CD4-positive, CD25-positive, alpha-beta regulatory T cell (primary cell): Measurements from ENCODE around the gene COL19A1. TPM values are rescaled to one million over a fixed set of nuclear protein-coding genes. Genes with fewer than 3 reads are reported as not detected.
A peak's percentile ranks its signal among the peaks of the same experiment; 100 is the strongest.

ENCODE experiments used
- ATAC-seq, 2 donors: fragments of 150-1000 bp; cut with Tn5 transposase; one replicate each; pipeline ENCODE4 v1.10.0; 2021; ENCODE audit warnings: low read depth in 2 of 2, moderate number of reproducible peaks in 2 of 2, moderate library complexity in 1 of 2
- DNase-seq, 3 donors: peaks; one replicate each; pipeline versions ENCODE4 v3.0.0 to v3.0.0-alpha.2; 2012 to 2022; ENCODE audit warnings: mixed read lengths in 1 of 3
- H3K27ac ChIP-seq: one replicate; pipeline ENCODE4 v1.7.0; 2013; ENCODE audit warnings: mild to moderate bottlenecking, low read length; ENCODE audit not compliant: insufficient read depth, poor library complexity, severe bottlenecking
- H3K27me3 ChIP-seq: one replicate; pipeline ENCODE4 v1.7.0; 2013; ENCODE audit warnings: low read length; ENCODE audit not compliant: control insufficient read depth, insufficient read depth
- H3K36me3 ChIP-seq: one replicate; pipeline ENCODE4 v1.7.0; 2013; ENCODE audit warnings: mild to moderate bottlenecking, low read length, moderate library complexity; ENCODE audit not compliant: control insufficient read depth, insufficient read depth
- H3K4me1 ChIP-seq: 2 replicates; pipeline ENCODE4 v1.7.0; 2013; ENCODE audit warnings: mild to moderate bottlenecking, low read length; ENCODE audit not compliant: insufficient read depth, control insufficient read depth, poor library complexity, severe bottlenecking
- H3K4me3 ChIP-seq: one replicate; pipeline ENCODE4 v1.7.0; 2013; ENCODE audit warnings: low read depth, mild to moderate bottlenecking, low read length, moderate library complexity
- H3K9me3 ChIP-seq, 2 experiments: 1 replicate in 1 of 2; 2 replicates in 1 of 2; pipeline ENCODE4 v1.7.0; 2013; ENCODE audit warnings: low read length in 2 of 2, mild to moderate bottlenecking in 1 of 2, moderate library complexity in 1 of 2; ENCODE audit not compliant: control insufficient read depth in 2 of 2
- H3K27ac Mint-ChIP-seq, 3 donors: one replicate each; pipeline ENCODE4 v1.8.0; 2020 to 2022; ENCODE audit warnings: mild to moderate bottlenecking in 3 of 3, mixed read lengths in 3 of 3, moderate library complexity in 2 of 3
- H3K27me3 Mint-ChIP-seq: one replicate; pipeline ENCODE4 v1.8.0; 2022; ENCODE audit warnings: mild to moderate bottlenecking, mixed read lengths
- H3K36me3 Mint-ChIP-seq: one replicate; pipeline ENCODE4 v1.8.0; 2020; ENCODE audit warnings: mixed read lengths
- H3K4me1 Mint-ChIP-seq, 4 donors: one replicate each; pipeline ENCODE4 v1.8.0; 2020 to 2022; ENCODE audit warnings: mixed read lengths in 4 of 4, mild to moderate bottlenecking in 1 of 4
- H3K4me3 Mint-ChIP-seq, 4 donors: one replicate each; pipeline ENCODE4 v1.8.0; 2020 to 2022; ENCODE audit warnings: mild to moderate bottlenecking in 4 of 4, mixed read lengths in 4 of 4, moderate library complexity in 3 of 4
- H3K9me3 Mint-ChIP-seq, 7 donors: one replicate each; pipeline ENCODE4 v1.8.0; 2020 to 2022; ENCODE audit warnings: mixed read lengths in 7 of 7, mild to moderate bottlenecking in 3 of 7, moderate library complexity in 2 of 7
- polyA plus RNA-seq, 4 donors: library from polyadenylated mRNA; unstranded; fragments of 300-500 nt; fragmentation: Illumina TruSeq; gene quantifications; one replicate each; pipeline ENCODE4 v1.2.3, GENCODE V29; 2021
- total RNA-seq: library from RNA; stranded (reverse); gene quantifications from one replicate; pipeline ENCODE4 v1.2.3, GENCODE V29; 2022

Gene COL19A1
- total and polyA plus RNA-seq, 5 donors from 2014 or later, result 0.17 TPM; not detected in 4

GRCh38 chr6:69866770-69867638 lies 648 bp downstream of the COL19A1 start:
- Histone ChIP-seq H3K27me3 (peaks cover 41% of the 10 kb centered on the region), H3K27ac (peak overlapping the region; percentile 9), H3K4me1 (peaks cover 22% of the 10 kb centered on the region), H3K36me3 (no peaks in the 10 kb centered on the region), H3K9me3 (no peaks in the 10 kb centered on the region), H3K4me3 (peak overlapping the region; percentile 86)
- H3K27ac Mint-ChIP-seq, result peak overlapping the region in 1 of 3 donors; percentile 30
- peak overlapping the region; percentile 86 to 88 (median 88) for H3K4me3 Mint-ChIP-seq
- peak; percentile 38 to 74 (median 49) for DNase-seq
- ATAC-seq, result peak; percentile 77 to 82
- peaks cover 0 to 1% (median 0%) of the 10 kb centered on the region in 7 donors for H3K9me3 Mint-ChIP-seq
- no peaks in the 10 kb centered on the region for H3K36me3 Mint-ChIP-seq
- H3K27me3 Mint-ChIP-seq, result peaks cover 73% of the 10 kb centered on the region
- peaks cover 9 to 22% (median 11%) of the 10 kb centered on the region in 4 donors for H3K4me1 Mint-ChIP-seq

GRCh38 chr6:69867639-69867976 lies 1.3 kb downstream of the COL19A1 start:
- ATAC-seq (peak in 1 of 2 donors; percentile 16), DNase-seq (no peak)
- H3K27ac Mint-ChIP-seq, result peak overlapping the region in 1 of 3 donors; percentile 81
- no peaks in the 10 kb centered on the region for H3K36me3 Mint-ChIP-seq
- Histone ChIP-seq H3K4me3 (peak overlapping the region; percentile 56), H3K4me1 (peaks cover 22% of the 10 kb centered on the region), H3K36me3 (no peaks in the 10 kb centered on the region), H3K27me3 (peaks cover 41% of the 10 kb centered on the region), H3K9me3 (no peaks in the 10 kb centered on the region), H3K27ac (no peak overlapping the region)
- H3K4me1 Mint-ChIP-seq, result peaks cover 9 to 22% (median 11%) of the 10 kb centered on the region in 4 donors
- H3K4me3 Mint-ChIP-seq, result peak overlapping the region; percentile 61 to 80 (median 78)
- peaks cover 0 to 1% (median 0%) of the 10 kb centered on the region in 7 donors for H3K9me3 Mint-ChIP-seq
- peaks cover 74% of the 10 kb centered on the region for H3K27me3 Mint-ChIP-seq

DNA sequence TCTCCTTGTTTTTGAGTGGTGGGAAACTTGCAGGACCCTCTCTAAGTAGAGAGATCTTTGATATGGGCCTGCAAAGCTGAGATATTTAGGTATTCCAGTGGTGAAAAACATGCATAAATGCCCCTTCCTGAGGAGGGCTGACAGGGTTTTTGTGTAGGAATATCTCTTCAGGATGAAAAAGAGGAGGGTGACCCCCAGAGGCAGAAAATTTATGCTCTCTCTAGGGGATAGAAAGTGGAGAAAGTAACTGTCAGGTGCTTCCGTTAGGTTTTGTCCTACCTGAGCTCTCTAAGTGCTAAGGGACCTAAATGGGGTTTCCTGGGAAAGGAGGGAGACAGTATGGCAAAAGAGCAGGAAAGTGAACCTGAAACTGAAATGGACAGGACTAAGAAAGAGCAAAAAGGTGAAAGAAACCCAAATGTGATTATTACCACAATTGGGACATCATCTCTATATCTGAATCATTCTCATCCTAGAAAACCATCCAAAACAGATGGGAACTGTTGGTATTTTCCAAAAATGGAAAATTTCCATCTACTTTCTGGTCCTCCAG lies 2.0 kb downstream of the COL19A1 start:
- Histone ChIP-seq H3K36me3 (no peaks in the 10 kb centered on the region), H3K4me1 (peaks cover 22% of the 10 kb centered on the region), H3K9me3 (no peaks in the 10 kb centered on the region), H3K27me3 (peaks cover 41% of the 10 kb centered on the region), H3K4me3 (no peak overlapping the region), H3K27ac (no peak overlapping the region)
- Mint-ChIP-seq H3K4me3 (peak overlapping the region; percentile 61 to 80 (median 78)), H3K36me3 (no peaks in the 10 kb centered on the region), H3K9me3 (peaks cover 0 to 1% (median 0%) of the 10 kb centered on the region in 7 donors), H3K4me1 (peaks cover 9 to 22% (median 11%) of the 10 kb centered on the region in 4 donors), H3K27me3 (peaks cover 73% of the 10 kb centered on the region), H3K27ac (peak overlapping the region in 1 of 3 donors; percentile 81)
- ATAC-seq, result no peak
- no peak for DNase-seq

DNA sequence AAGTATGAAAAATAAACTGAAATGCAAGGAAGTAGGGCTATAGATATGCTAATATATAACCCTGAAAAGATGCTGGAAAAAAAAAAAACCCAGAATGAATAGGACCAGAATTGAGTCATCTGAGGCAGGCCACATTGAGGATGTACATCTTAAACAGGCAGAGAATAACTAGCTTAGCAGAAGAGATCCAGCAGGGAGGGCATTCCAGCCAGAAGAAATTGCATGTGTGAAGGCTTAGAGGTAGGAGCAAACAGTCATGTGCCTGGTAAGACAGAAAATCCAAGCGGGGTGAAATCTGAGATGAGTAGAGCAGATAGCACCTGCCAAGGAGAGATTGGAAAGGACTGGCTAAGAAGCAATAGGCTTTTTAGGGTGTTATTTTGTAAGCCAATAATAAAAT lies 2.6 kb downstream of the COL19A1 start:
- peaks cover 0 to 1% (median 0%) of the 10 kb centered on the region in 7 donors for H3K9me3 Mint-ChIP-seq
- H3K27me3 Mint-ChIP-seq, result peaks cover 67% of the 10 kb centered on the region
- no peaks in the 10 kb centered on the region for H3K36me3 Mint-ChIP-seq
- H3K4me1 ChIP-seq, result peaks cover 22% of the 10 kb centered on the region
- peaks cover 36% of the 10 kb centered on the region for H3K27me3 ChIP-seq
- no peak overlapping the region for H3K4me3 ChIP-seq
- no peaks in the 10 kb centered on the region for H3K36me3 ChIP-seq
- peak overlapping the region in 1 of 4 donors; percentile 34 for H3K4me3 Mint-ChIP-seq
- no peak overlapping the region for H3K27ac ChIP-seq
- no peak for ATAC-seq
- H3K27ac Mint-ChIP-seq, result no peak overlapping the region
- H3K4me1 Mint-ChIP-seq, result peaks cover 9 to 22% (median 11%) of the 10 kb centered on the region in 4 donors
- DNase-seq, result no peak
- no peaks in the 10 kb centered on the region for H3K9me3 ChIP-seq

GRCh38 chr6:69871107-69871506 lies 4.8 kb downstream of the COL19A1 start:
- Histone ChIP-seq H3K27me3 (peaks cover 26% of the 10 kb centered on the region), H3K4me1 (peaks cover 20% of the 10 kb centered on the region), H3K4me3 (no peak overlapping the region), H3K27ac (no peak overlapping the region), H3K9me3 (no peaks in the 10 kb centered on the region), H3K36me3 (no peaks in the 10 kb centered on the region)
- Mint-ChIP-seq H3K36me3 (no peaks in the 10 kb centered on the region), H3K9me3 (peaks cover 0 to 3% (median 0%) of the 10 kb centered on the region in 7 donors), H3K4me3 (peak overlapping the region in 1 of 4 donors; percentile 14), H3K27ac (no peak overlapping the region), H3K4me1 (peaks cover 5 to 19% (median 9%) of the 10 kb centered on the region in 4 donors), H3K27me3 (peaks cover 55% of the 10 kb centered on the region)
- no peak for ATAC-seq
- no peak for DNase-seq

DNA sequence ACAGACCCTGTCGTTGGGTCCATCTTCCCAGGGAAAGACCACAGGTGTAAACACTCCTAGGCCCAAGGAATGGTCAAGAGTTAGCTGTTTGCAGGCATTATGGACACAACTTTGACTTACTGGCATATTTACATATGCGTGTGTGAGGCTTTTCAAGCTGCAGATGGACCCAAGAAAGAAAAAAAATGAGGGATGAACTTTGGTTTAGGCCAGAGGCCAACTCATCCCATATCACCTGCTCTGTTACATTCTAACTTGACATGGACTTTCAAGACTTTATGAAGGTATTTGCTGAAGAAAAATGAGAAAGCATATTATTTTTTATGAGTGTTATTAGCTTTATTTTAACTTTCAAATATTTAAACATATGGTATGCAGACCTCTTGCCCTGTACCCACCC lies 6.9 kb downstream of the COL19A1 start:
- peaks cover 0 to 3% (median 0%) of the 10 kb centered on the region in 7 donors for H3K9me3 Mint-ChIP-seq

GRCh38 chr6:69875715-69876114 lies 9.4 kb downstream of the COL19A1 start:
- peaks cover 0 to 5% (median under 1%) of the 10 kb centered on the region in 4 donors for H3K4me1 Mint-ChIP-seq
- H3K36me3 ChIP-seq, result no peaks in the 10 kb centered on the region
- H3K27me3 Mint-ChIP-seq, result peaks cover 50% of the 10 kb centered on the region
- H3K27me3 ChIP-seq, result no peaks in the 10 kb centered on the region
- no peak overlapping the region for H3K27ac ChIP-seq
- H3K4me1 ChIP-seq, result no peaks in the 10 kb centered on the region
- no peak for ATAC-seq
- H3K4me3 Mint-ChIP-seq, result no peak overlapping the region
- peaks cover 0 to 3% (median 0%) of the 10 kb centered on the region in 7 donors for H3K9me3 Mint-ChIP-seq
- H3K9me3 ChIP-seq, result no peaks in the 10 kb centered on the region
- DNase-seq, result no peak
- H3K27ac Mint-ChIP-seq, result no peak overlapping the region
- H3K36me3 Mint-ChIP-seq, result no peaks in the 10 kb centered on the region
- no peak overlapping the region for H3K4me3 ChIP-seq

More for the DNA sequence above, 6.9 kb downstream of the COL19A1 start:
- no peaks in the 10 kb centered on the region for H3K36me3 ChIP-seq
- no peaks in the 10 kb centered on the region for H3K9me3 ChIP-seq
- Mint-ChIP-seq H3K36me3 (no peaks in the 10 kb centered on the region), H3K4me3 (no peak overlapping the region), H3K27ac (no peak overlapping the region), H3K27me3 (peaks cover 45% of the 10 kb centered on the region), H3K4me1 (peaks cover 0 to 2% (median under 1%) of the 10 kb centered on the region in 4 donors)
- no peak for DNase-seq
- peaks cover 21% of the 10 kb centered on the region for H3K27me3 ChIP-seq
- no peak for ATAC-seq
- no peak overlapping the region for H3K27ac ChIP-seq
- H3K4me1 ChIP-seq, result no peaks in the 10 kb centered on the region
- H3K4me3 ChIP-seq, result no peak overlapping the region
